Uterus (tissue), 2 donors: ENCODE measurements around the gene TLCD3B.

Experiments used
- POLR2A ChIP-seq, 2 donors: fragments of 450-650 bp; IDR thresholded peaks; one replicate each; pipeline ENCODE4 v1.6.1; 2016; ENCODE audit warnings: antibody characterized with exemption in 2 of 2, mild to moderate bottlenecking in 1 of 2, moderate library complexity in 1 of 2
- TF ChIP-seq, protein P1 (sequence below), 4 experiments: fragments of 200-600 bp in 2 of 4; fragments of 450-650 bp in 2 of 4; sonication (generic) in 2 of 4; IDR thresholded peaks; one replicate each; pipeline ENCODE4 v1.5.1; 2016 to 2019; ENCODE audit warnings: antibody characterized with exemption in 4 of 4, mild to moderate bottlenecking in 2 of 4, moderate library complexity in 1 of 4

GRCh38 chr16:30031477-30031918 is 427 bp upstream of the TLCD3B start:
- TF ChIP-seq, protein P1, sequence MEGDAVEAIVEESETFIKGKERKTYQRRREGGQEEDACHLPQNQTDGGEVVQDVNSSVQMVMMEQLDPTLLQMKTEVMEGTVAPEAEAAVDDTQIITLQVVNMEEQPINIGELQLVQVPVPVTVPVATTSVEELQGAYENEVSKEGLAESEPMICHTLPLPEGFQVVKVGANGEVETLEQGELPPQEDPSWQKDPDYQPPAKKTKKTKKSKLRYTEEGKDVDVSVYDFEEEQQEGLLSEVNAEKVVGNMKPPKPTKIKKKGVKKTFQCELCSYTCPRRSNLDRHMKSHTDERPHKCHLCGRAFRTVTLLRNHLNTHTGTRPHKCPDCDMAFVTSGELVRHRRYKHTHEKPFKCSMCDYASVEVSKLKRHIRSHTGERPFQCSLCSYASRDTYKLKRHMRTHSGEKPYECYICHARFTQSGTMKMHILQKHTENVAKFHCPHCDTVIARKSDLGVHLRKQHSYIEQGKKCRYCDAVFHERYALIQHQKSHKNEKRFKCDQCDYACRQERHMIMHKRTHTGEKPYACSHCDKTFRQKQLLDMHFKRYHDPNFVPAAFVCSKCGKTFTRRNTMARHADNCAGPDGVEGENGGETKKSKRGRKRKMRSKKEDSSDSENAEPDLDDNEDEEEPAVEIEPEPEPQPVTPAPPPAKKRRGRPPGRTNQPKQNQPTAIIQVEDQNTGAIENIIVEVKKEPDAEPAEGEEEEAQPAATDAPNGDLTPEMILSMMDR (IDR thresholded peaks at IDR 0.05): no peak
- TF ChIP-seq POLR2A (IDR thresholded peaks at IDR 0.05): no peak
